T-helper 17 cell (primary cell): ENCODE results near the gene ESRRB. TPM values are rescaled to one million over a fixed set of nuclear protein-coding genes. Genes with fewer than 3 reads are reported as not detected.

ENCODE experiments used
- ATAC-seq: fragments of 150-1000 bp; cut with Tn5 transposase; 2 replicates; pipeline ENCODE4 v1.10.0; 2021; ENCODE audit warnings: mild to moderate bottlenecking, moderate library complexity
- DNase-seq, 3 donors: peaks; one replicate each; pipeline versions ENCODE4 v3.0.0 to v3.0.0-alpha.2; 2020 to 2021
- H3K9me3 ChIP-seq: one replicate; pipeline ENCODE4 v1.7.0; 2013; ENCODE audit warnings: low read length, mild to moderate bottlenecking; ENCODE audit not compliant: control insufficient read depth, poor library complexity, severe bottlenecking
- H3K27ac Mint-ChIP-seq: one replicate; pipeline ENCODE4 v1.8.0; 2022; ENCODE audit warnings: mild to moderate bottlenecking, moderate library complexity, mixed read lengths
- H3K27me3 Mint-ChIP-seq: one replicate; pipeline ENCODE4 v1.8.0; 2022; ENCODE audit warnings: mixed read lengths
- H3K36me3 Mint-ChIP-seq: one replicate; pipeline ENCODE4 v1.8.0; 2022; ENCODE audit warnings: low read depth, mixed read lengths
- H3K4me1 Mint-ChIP-seq: one replicate; pipeline ENCODE4 v1.8.0; 2022; ENCODE audit warnings: mild to moderate bottlenecking, mixed read lengths
- H3K4me3 Mint-ChIP-seq: one replicate; pipeline ENCODE4 v1.8.0; 2022; ENCODE audit warnings: mild to moderate bottlenecking, moderate library complexity, mixed read lengths
- total RNA-seq, 4 donors: library from RNA in 2 of 4; stranded (reverse) in 2 of 4; gene quantifications; one replicate each; pipeline ENCODE4 v1.2.3 and lab custom pipeline; 2022 to 2026

Gene ESRRB
- under 1 TPM in 1 of 2 donors, not detected in 1; 0.40 TPM for total RNA-seq
- total RNA-seq (lab: John Stamatoyannopoulos, UW) = 0 to 0.12 reads per million in 2 donors

- DNase-seq (no peak), ATAC-seq (no peak)
- Mint-ChIP-seq H3K4me1 (peaks cover 2% of the 10 kb centered on the region), H3K27ac (no peak within 1 kb of the TSS), H3K27me3 (peaks cover 81% of the 10 kb centered on the region), H3K36me3 (peaks cover 2% of the 10 kb centered on the region), H3K4me3 (no peak within 1 kb of the TSS)
- H3K9me3 ChIP-seq = no peaks in the 10 kb centered on the region
Measured at GRCh38 chr14:76375947-76376404, at the start of gene ESRRB. TSS of gene ESRRB (plus strand) at chr14:76376137. CDS start at chr14:76376402, 265 bp downstream.

- peaks cover 4% of the 10 kb centered on the region for H3K4me1 Mint-ChIP-seq
- H3K9me3 ChIP-seq = no peaks in the 10 kb centered on the region
- H3K27ac Mint-ChIP-seq = no peak overlapping the region
- H3K36me3 Mint-ChIP-seq = peaks cover 6% of the 10 kb centered on the region
- ATAC-seq (no peak), DNase-seq (no peak)
- H3K4me3 Mint-ChIP-seq = no peak overlapping the region
- peaks cover 78% of the 10 kb centered on the region for H3K27me3 Mint-ChIP-seq
Measured at GRCh38 chr14:76326918-76327689, 48.8 kb upstream of the ESRRB start.

- DNase-seq = no peak
- H3K27me3 Mint-ChIP-seq = peaks cover 73% of the 10 kb centered on the region
- no peak overlapping the region for H3K27ac Mint-ChIP-seq
- H3K36me3 Mint-ChIP-seq = peaks cover 6% of the 10 kb centered on the region
- no peaks in the 10 kb centered on the region for H3K9me3 ChIP-seq
- H3K4me1 Mint-ChIP-seq = peaks cover 4% of the 10 kb centered on the region
- ATAC-seq = no peak
- H3K4me3 Mint-ChIP-seq = no peak overlapping the region
Measured at GRCh38 chr14:76328457-76329137, 47.3 kb upstream of the ESRRB start.

DNA sequence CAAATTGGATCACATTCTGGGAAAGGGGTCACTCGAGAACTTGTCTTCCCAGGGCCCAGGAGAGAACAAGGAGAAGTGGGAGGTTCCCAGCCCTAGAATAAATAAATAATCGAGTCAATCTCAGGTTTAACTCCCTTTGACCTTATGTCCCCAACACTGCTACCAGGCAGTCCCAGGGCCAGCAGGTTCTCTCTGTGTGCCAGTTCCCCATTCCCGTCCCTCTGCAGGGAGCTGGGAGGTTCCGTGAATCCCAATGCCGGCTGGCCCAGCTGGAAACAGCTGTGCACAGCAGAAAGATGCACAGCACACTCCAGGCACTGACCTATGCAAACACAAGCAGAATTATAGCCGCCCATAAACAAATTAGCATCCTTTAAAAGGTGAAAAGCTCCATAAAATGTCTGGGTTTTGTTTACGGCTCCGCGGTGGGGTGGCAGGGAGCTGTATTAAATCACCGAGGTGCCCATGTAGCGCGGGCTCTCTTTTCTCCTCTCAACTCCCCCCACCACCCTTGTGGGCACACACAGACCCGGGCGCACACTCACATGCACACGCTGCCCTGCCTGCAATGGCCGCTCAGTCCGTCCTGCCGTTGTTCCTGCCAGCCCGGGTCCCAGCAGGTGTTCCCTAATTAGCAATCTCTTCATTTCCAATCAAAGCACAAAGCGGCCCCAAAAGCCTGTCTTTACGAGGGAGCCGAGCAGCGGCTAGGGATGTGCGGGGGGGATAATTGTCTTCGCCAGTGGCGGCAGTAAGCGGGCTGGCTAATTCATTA, 46.6 kb upstream of the ESRRB start:
- Mint-ChIP-seq H3K4me1 (peaks cover 4% of the 10 kb centered on the region), H3K27me3 (peaks cover 68% of the 10 kb centered on the region), H3K27ac (no peak overlapping the region), H3K36me3 (peaks cover 6% of the 10 kb centered on the region), H3K4me3 (no peak overlapping the region)
- no peak for DNase-seq
- ATAC-seq = no peak
- no peaks in the 10 kb centered on the region for H3K9me3 ChIP-seq

- peaks cover 69% of the 10 kb centered on the region for H3K27me3 Mint-ChIP-seq
- H3K4me3 Mint-ChIP-seq = no peak overlapping the region
- peaks cover 4% of the 10 kb centered on the region for H3K4me1 Mint-ChIP-seq
- ATAC-seq = no peak
- peaks cover 6% of the 10 kb centered on the region for H3K36me3 Mint-ChIP-seq
- DNase-seq = no peak
- H3K9me3 ChIP-seq = no peaks in the 10 kb centered on the region
- no peak overlapping the region for H3K27ac Mint-ChIP-seq
Measured at GRCh38 chr14:76329951-76330350, 46.0 kb upstream of the ESRRB start.

- DNase-seq = no peak
- Mint-ChIP-seq H3K4me3 (no peak overlapping the region), H3K27ac (no peak overlapping the region), H3K4me1 (peaks cover 4% of the 10 kb centered on the region), H3K27me3 (peaks cover 62% of the 10 kb centered on the region), H3K36me3 (peaks cover 4% of the 10 kb centered on the region)
- H3K9me3 ChIP-seq = no peaks in the 10 kb centered on the region
- ATAC-seq = no peak
Measured at GRCh38 chr14:76330411-76331327, 45.3 kb upstream of the ESRRB start.

- DNase-seq (no peak), ATAC-seq (no peak)
- no peak overlapping the region for H3K27ac Mint-ChIP-seq
- H3K4me1 Mint-ChIP-seq = peaks cover 4% of the 10 kb centered on the region
- no peaks in the 10 kb centered on the region for H3K9me3 ChIP-seq
- peaks cover 4% of the 10 kb centered on the region for H3K36me3 Mint-ChIP-seq
- peaks cover 62% of the 10 kb centered on the region for H3K27me3 Mint-ChIP-seq
- no peak overlapping the region for H3K4me3 Mint-ChIP-seq
Measured at GRCh38 chr14:76331328-76332011, 44.5 kb upstream of the ESRRB start.

DNA sequence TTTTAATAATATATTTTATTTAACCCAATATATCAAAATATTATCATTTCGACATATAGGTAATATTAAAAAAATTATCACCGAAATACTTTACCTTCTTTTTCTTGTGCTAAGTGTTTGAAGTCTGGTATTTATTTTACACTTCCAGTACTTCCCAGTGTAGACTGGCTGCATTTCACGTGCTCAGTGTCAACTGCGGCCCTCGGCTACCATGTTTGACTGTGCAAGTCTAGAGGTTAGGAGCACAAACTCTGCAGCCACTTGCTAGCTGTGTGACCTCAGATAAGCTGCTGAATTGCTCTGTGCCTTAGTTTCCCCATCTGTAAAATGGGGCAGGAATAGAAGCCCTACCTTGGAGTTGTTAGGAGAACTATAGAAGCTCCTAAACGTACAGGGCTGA, 42.3 kb upstream of the ESRRB start:
- H3K27ac Mint-ChIP-seq = no peak overlapping the region
- H3K4me3 Mint-ChIP-seq = no peak overlapping the region
- ATAC-seq (no peak), DNase-seq (no peak)
- peaks cover 5% of the 10 kb centered on the region for H3K4me1 Mint-ChIP-seq
- peaks cover 4% of the 10 kb centered on the region for H3K36me3 Mint-ChIP-seq
- H3K9me3 ChIP-seq = no peaks in the 10 kb centered on the region
- peaks cover 58% of the 10 kb centered on the region for H3K27me3 Mint-ChIP-seq

DNA sequence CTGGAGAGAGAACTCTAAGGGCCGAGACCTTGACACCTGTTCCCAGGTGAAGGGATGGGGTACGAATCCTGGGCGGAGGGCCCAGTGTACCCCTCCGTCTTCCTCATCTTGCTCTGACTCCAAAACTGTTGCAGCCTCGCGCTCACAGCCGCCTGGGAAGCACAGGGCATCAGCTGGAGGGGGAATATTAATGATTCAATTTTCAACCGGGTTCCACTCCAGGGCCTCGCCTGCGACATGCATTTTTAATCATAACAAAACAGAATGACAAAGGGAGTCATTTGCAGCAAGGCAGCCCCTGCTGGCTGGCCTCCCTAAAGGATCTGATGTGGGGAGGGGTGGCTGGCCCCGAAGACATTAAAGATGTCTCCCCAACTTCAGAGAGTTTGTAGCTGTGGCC, 41.6 kb upstream of the ESRRB start:
- ATAC-seq = no peak

DNA sequence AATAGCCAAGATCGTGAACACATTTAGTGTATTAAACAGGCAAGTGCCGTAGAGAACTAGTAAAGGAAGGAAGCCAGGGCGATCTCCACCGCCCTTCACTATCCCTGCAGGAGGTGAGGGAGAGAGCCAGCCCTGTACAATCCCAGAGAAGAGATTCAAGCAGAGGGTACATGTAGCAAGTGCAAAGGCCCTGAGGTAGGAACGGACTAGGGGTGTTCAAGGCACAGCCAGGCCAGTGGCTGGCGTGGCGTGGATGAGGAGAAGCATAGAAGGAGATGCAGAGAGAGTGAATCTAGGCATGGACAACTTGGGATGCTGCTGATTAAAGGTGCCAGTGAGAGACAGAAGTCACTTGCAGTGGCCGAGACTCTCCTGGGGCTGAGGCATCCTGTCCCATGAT, 39.1 kb upstream of the ESRRB start:
- no peak for DNase-seq
- H3K36me3 Mint-ChIP-seq = peaks cover 2% of the 10 kb centered on the region
- H3K27me3 Mint-ChIP-seq = peaks cover 56% of the 10 kb centered on the region
- no peak overlapping the region for H3K27ac Mint-ChIP-seq
- no peak overlapping the region for H3K4me3 Mint-ChIP-seq
- no peaks in the 10 kb centered on the region for H3K9me3 ChIP-seq
- H3K4me1 Mint-ChIP-seq = peaks cover 2% of the 10 kb centered on the region
- no peak for ATAC-seq

More for the DNA sequence above, 41.6 kb upstream of the ESRRB start:
- Mint-ChIP-seq H3K4me1 (peaks cover 4% of the 10 kb centered on the region), H3K36me3 (peaks cover 2% of the 10 kb centered on the region), H3K4me3 (no peak overlapping the region), H3K27me3 (peaks cover 56% of the 10 kb centered on the region), H3K27ac (no peak overlapping the region)
- no peak for DNase-seq
- H3K9me3 ChIP-seq = no peaks in the 10 kb centered on the region

DNA sequence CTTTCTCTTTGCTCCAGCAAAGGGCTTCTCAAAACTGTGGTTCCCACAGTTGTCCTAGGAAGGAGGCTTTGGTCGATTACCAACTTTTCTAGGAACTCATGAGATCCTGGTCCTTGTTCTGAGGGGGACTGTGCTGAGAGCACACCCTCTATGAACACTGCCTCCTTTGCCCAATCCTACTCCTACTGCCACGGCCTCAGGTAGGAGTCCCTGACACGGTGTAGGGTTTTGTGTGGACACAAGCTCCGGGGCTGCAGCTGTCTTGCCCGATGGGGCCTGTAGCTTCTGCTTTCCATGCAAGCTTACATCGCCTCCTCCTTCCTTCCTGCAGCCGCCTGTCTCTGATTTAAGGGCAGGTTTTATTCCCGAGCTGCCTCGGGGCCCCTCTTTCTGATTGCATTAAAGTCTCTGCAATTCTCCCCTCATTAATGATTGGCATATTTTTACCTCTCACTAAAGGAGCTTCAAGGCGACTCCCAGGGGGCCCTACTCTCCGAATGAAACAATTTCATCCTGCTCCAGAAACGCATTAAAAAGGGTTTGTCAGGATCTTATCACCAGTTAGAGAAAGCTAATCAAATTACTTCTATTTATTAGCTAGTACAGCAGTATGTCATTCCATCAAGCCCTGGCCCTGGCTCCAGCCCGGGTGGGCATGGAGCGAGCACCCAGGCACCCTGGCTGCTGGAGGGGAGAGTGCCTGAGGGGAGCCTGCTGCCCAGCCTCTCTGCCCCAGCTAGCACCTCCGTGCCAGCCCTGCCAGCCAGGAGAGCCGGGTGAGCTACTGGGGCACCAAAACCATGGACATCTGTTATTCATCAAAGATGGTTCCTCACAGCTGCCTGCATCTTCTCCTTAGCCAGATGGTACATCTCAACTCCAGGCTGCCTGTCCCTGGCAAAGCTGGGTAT, 38.0 kb upstream of the ESRRB start:
- Mint-ChIP-seq H3K36me3 (peaks cover 4% of the 10 kb centered on the region), H3K27ac (no peak overlapping the region), H3K4me3 (no peak overlapping the region), H3K4me1 (peaks cover 2% of the 10 kb centered on the region), H3K27me3 (peaks cover 62% of the 10 kb centered on the region)
- no peak for DNase-seq
- ATAC-seq = no peak
- H3K9me3 ChIP-seq = peaks cover 2% of the 10 kb centered on the region
